ENCODE data around the gene MEX3D.

DNA sequence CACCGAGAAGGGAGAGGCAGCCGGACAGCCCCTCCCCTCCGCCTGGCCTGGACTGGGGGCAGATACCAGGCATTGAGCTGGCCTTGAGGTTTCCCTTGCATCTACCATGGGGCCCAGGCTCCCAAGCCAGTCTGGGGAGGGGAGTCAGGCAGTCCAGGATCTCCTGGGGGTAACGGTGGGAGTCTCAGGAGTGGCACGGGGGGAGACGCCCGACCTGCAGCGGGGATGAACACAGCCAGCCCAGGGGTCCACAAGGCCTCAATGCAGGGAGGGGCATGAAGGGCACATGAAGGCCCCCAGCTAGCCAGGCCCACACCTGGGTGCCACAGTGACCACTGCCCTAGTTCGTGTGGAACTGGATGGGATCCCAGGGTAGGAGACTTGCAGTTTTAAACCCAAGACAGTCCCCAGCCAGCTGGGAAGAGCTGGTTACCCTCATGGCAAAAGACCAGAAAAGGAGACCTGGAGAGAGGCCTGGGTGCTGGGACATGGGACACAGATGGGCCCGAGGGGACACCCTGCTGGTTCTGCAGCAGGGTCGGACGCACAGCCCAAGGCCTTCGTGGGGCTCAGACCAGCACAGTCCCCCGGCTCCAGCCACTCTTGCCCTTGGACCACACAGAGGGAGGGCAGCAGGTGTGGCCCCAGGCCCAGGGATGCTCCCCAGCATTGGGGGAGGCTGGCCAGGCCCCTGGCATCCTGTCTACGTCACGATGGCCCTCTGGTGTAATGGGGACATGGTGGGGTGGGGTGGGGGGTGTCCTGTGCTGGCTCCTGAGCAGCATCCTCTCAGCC lies 41.8 kb upstream of the MEX3D start:
- TF ChIP-seq, protein P1, sequence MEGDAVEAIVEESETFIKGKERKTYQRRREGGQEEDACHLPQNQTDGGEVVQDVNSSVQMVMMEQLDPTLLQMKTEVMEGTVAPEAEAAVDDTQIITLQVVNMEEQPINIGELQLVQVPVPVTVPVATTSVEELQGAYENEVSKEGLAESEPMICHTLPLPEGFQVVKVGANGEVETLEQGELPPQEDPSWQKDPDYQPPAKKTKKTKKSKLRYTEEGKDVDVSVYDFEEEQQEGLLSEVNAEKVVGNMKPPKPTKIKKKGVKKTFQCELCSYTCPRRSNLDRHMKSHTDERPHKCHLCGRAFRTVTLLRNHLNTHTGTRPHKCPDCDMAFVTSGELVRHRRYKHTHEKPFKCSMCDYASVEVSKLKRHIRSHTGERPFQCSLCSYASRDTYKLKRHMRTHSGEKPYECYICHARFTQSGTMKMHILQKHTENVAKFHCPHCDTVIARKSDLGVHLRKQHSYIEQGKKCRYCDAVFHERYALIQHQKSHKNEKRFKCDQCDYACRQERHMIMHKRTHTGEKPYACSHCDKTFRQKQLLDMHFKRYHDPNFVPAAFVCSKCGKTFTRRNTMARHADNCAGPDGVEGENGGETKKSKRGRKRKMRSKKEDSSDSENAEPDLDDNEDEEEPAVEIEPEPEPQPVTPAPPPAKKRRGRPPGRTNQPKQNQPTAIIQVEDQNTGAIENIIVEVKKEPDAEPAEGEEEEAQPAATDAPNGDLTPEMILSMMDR (IDR thresholded peaks at IDR 0.05 in 2 of 3, conservative IDR thresholded peaks at IDR 0.05 in 1 of 3; ENCODE audit: borderline replicate concordance in 1 of 3, insufficient read depth in 1 of 3, low read depth in 2 of 3, low read length in 2 of 3), result no peak
- TF ChIP-seq EZH2phosphoT487 (IDR thresholded peaks at IDR 0.05; ENCODE audit: borderline replicate concordance) (no peak), CEBPB (IDR thresholded peaks at IDR 0.05; ENCODE audit: low read depth) (no peak), ELF1 (IDR thresholded peaks at IDR 0.05; ENCODE audit: borderline replicate concordance, low read depth) (no peak), FOSL1 (IDR thresholded peaks at IDR 0.05; ENCODE audit: low read depth) (no peak), POLR2AphosphoS5 (IDR thresholded peaks at IDR 0.05; ENCODE audit: low read depth, low read length) (no peak), CBX3 (IDR thresholded peaks at IDR 0.05; ENCODE audit: low read depth) (no peak), EZH2 (IDR thresholded peaks at IDR 0.05) (no peak), REST (IDR thresholded peaks at IDR 0.05; ENCODE audit: low read depth) (no peak), RAD21 (IDR thresholded peaks at IDR 0.05; ENCODE audit: low read depth) (no peak), POLR2A (IDR thresholded peaks at IDR 0.05; ENCODE audit: borderline replicate concordance, extremely low read depth, insufficient read depth, insufficient read length) (no peak), SRF (IDR thresholded peaks at IDR 0.05; ENCODE audit: low read depth) (no peak)

Data from HCT116 (cell line).